ENCODE measurements around the gene NRTN. TPM values are rescaled to one million over a fixed set of nuclear protein-coding genes. Genes with fewer than 3 reads are reported as not detected.

Gene NRTN
- total RNA-seq, 4 donors from 2014 or later: not detected

DNA sequence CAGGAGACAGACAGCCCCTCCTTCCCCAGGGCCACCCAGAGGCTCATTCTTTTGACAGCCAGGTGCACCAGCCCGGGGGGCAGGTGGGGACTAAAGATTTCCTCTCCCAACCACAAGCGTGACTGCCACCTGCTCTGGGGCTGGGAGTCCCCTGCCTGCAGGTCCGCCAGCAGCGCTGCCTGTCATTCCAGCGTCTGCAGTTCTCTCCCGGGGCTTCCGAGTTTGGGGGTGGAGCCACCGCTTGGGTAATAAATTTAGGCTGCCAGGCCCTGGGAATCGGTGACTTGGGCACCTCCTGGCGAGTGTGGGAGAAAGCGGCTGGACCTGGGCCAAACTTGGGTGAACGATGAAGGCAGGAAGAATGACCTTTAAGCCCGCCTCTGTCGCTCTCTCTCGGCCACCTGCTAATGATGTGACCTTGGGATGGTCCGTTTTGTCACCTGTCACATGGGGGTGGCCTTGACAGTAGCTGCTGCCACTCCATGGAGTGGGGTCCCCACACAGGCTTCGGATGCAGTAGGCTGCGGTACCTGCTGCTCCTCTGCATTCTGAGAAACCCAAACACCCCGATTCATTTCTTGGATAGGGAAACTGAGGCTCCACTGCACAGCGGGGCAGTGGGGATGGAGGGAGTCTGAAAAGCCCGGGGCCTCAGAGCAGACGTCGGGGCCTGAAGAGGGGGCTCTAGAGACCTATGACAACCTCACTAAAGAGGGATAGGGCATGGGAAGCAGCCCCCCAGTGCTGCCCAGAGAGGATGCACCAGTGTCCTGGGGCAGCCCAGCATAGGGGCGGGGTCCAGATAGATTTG is 21.9 kb downstream of the NRTN start:
- TF ChIP-seq CTCF (IDR thresholded peaks at IDR 0.05; ENCODE audit: low read depth): no peak

DNA sequence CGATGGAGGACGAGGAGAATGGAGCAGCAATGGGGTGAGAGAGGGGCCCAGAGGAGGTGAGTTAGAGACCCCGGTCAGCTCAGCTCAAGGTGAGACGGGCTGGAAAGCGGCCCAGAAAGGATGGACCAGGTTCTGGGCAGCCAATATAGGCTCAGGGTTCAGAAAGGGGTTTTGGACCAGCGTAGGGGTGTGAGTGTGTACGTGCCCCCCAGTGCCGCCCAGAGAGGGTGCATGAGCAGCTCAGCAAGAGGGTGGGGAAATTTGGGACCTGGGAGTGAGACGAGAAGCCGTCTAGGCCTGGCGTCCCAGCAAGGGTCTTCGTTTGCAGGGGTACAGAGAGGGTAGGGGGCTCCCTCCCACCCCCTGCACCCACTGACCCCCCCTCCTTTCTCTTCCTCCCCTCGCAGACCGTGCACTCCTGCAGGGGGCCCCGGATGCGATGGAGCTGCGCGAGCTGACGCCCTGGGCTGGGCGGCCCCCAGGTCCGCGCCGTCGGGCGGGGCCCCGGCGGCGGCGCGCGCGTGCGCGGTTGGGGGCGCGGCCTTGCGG is 22.5 kb downstream of the NRTN start:
- TF ChIP-seq CTCF (IDR thresholded peaks at IDR 0.05; ENCODE audit: low read depth): no peak

GRCh38 chr19:5827891-5828660 is 23.2 kb downstream of the NRTN start:
- no peak for TF ChIP-seq CTCF (IDR thresholded peaks at IDR 0.05; ENCODE audit: low read depth)

GRCh38 chr19:5828661-5829566 is 24.0 kb downstream of the NRTN start:
- no peak for TF ChIP-seq CTCF (IDR thresholded peaks at IDR 0.05; ENCODE audit: low read depth)

- TF ChIP-seq CTCF (IDR thresholded peaks at IDR 0.05; ENCODE audit: low read depth): no peak
Observed at GRCh38 chr19:5829567-5830310, 24.9 kb downstream of the NRTN start.

GRCh38 chr19:5831159-5831558 is 26.3 kb downstream of the NRTN start:
- TF ChIP-seq CTCF (IDR thresholded peaks at IDR 0.05; ENCODE audit: low read depth): no peak

Measured in subcutaneous adipose tissue (tissue), 4 donors.